ENCODE data around the gene STXBP2. TPM values are rescaled to one million over a fixed set of nuclear protein-coding genes. Genes with fewer than 3 reads are reported as not detected.
"Not testable (repeated sequence)": the region's sequence is repeated elsewhere in the genome, so short reads cannot be mapped to it uniquely, and the experiment has no call there.

The STXBP2 gene
- total RNA-seq, 1 donor = 89.7 TPM

DNA sequence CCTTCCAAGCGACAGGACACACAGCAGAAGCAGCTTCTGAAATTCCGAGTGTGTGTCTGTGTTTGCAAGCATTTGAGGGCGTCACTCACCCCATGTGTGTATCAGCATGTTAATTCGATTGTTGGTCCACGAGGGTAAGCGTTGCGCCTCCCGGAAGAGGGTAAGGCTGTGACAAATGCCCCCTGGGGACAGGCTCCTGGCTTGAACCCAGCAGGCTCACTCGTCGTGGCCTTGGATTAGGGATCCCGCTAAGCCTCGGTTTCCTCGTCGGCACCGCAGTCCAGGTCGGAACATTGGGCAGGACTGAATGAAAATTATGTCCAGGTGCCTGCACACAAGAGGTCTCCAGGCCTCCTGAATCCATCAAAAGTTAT, 606 bp upstream of the STXBP2 start:
- no peaks in the 10 kb centered on the region for H3K27me3 ChIP-seq (ENCODE audit: insufficient read depth, low read length)
- peak overlapping the region; percentile 80 for H3K4me3 ChIP-seq (ENCODE audit: low read length)
- H3K4me1 ChIP-seq (ENCODE audit: insufficient read depth, low read length) = peaks cover 32% of the 10 kb centered on the region
- H3K9me3 ChIP-seq (ENCODE audit: low read depth, low read length) = no peaks in the 10 kb centered on the region

DNA sequence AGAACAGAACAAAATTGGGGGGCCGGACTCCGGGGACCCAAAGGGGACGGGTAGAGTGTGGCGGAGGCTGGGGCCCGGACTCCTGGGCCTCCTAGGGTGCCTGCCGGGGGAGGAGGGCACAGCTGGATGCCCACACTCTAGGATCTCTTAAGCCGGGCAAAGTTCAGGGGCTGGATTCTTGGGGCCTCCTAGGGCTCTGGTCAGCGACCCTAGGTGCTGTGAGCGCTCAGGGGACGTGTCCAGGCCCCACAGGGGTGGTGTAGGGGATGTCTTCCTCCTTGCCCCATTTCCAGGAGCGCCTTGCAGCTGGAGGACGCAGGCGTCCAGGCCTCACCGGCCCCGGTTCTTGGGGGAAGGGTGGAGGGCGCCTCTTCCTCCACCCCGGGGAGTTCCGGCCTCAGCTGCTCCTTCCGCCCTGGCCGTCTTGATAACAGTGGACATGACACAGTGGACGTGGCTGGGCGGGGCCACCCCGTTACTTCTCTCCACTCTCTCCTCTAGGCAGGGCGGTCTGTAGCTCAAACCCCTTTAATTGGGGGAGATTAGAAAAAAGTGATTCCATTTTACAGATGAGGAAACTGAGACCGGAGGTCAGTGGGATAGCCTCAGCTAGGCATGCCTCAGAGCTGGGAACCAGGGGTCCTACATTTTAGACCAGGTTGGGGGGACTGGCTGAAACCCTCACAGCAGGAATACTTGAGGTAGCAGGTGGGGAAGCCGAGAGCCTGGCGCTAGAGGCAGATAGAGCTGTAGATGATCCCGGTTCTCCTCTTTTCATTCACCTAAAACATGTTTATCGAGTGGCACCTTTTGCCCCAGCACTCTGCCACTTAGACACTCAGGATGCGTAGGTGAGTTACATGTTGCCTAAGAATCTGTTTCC, 705 bp downstream of the STXBP2 start:
- H3K4me1 ChIP-seq (ENCODE audit: insufficient read depth, low read length) = peaks cover 32% of the 10 kb centered on the region
- no peaks in the 10 kb centered on the region for H3K27me3 ChIP-seq (ENCODE audit: insufficient read depth, low read length)
- no peaks in the 10 kb centered on the region for H3K9me3 ChIP-seq (ENCODE audit: low read depth, low read length)
- peak overlapping the region; percentile 80 for H3K4me3 ChIP-seq (ENCODE audit: low read length)

DNA sequence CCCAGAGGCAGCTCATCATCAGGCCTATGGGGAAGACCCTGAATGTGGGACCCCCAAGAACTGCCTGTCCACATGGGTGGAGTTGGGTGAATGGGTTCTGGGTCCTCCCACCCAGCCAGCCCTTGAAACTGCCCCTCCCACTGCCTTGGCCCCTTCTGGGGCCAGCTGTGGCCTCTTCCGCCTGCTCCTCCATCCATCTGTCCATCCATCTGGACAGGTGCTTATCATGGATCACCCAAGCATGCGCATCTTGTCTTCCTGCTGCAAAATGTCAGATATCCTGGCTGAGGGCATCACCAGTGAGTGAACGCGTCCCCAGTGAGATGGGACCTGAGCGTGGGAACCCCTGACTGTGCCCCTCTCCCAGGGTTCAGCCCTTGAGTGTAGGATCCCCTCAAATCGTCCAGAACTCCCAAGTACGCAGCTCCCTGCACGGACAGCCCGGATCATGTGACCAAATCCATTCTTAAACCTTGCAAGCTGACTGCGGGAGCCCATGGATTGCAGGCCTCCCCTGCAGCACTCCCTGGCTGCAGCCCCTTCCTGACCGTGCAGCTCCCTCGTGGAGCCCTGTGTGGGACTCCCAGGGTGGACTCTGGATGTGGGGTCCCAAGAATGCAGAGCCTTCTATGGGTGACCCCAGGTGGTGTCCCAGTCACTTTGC, 2.0 kb downstream of the STXBP2 start:
- Histone ChIP-seq H3K4me1 (ENCODE audit: insufficient read depth, low read length) (peaks cover 38% of the 10 kb centered on the region), H3K27me3 (ENCODE audit: insufficient read depth, low read length) (no peaks in the 10 kb centered on the region), H3K9me3 (ENCODE audit: low read depth, low read length) (no peaks in the 10 kb centered on the region), H3K4me3 (ENCODE audit: low read length) (no peak overlapping the region)

DNA sequence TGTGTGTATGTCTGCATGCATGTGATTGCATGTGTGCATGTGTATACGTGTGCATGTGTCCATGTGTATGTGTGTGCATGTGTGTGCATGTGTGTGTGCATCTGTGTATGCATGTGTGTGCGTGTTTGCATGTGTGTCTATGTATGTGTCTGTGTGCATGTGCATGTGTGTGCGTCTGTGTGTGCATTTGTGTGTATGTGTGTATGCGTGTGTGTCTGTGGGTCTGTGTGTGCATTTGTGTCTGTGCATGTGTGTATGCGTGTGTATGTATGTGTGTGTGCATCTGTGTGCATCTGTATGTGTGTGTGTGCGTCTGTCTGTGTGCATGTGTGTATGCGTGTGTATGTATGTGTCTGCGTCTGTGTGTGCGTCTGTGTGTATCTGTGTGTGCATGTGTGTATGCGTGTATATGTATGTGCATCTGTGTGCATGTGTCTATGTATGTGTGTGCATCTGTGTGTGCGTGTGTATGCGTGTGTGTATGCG, 3.0 kb downstream of the STXBP2 start:
- no peak overlapping the region for H3K4me3 ChIP-seq (ENCODE audit: low read length)
- H3K4me1 ChIP-seq (ENCODE audit: insufficient read depth, low read length) = peaks cover 46% of the 10 kb centered on the region
- no peaks in the 10 kb centered on the region for H3K9me3 ChIP-seq (ENCODE audit: low read depth, low read length)
- H3K27me3 ChIP-seq (ENCODE audit: insufficient read depth, low read length) = no peaks in the 10 kb centered on the region

DNA sequence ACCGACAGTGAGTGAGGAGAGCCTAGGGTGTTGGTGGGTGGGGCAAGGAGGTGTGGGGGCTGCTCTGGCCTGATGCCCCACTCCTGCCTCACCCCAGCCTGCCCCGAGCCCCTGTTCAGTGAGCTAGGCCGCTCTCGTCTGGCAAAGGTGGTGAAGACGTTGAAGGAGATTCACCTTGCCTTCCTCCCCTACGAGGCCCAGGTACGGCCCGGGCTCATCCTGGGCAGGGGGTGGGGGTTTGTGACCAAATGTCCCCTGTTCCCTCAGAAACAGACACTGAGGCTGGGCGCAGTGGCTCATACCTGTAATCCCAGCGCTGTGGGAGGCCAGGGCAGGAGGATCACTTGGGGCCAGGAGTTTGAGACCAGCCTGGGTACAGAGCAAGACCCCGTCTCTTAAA, 3.9 kb downstream of the STXBP2 start:
- no peak overlapping the region for H3K4me3 ChIP-seq (ENCODE audit: low read length)
- no peaks in the 10 kb centered on the region for H3K27me3 ChIP-seq (ENCODE audit: insufficient read depth, low read length)
- peaks cover 54% of the 10 kb centered on the region for H3K4me1 ChIP-seq (ENCODE audit: insufficient read depth, low read length)
- H3K9me3 ChIP-seq (ENCODE audit: low read depth, low read length) = no peaks in the 10 kb centered on the region

DNA sequence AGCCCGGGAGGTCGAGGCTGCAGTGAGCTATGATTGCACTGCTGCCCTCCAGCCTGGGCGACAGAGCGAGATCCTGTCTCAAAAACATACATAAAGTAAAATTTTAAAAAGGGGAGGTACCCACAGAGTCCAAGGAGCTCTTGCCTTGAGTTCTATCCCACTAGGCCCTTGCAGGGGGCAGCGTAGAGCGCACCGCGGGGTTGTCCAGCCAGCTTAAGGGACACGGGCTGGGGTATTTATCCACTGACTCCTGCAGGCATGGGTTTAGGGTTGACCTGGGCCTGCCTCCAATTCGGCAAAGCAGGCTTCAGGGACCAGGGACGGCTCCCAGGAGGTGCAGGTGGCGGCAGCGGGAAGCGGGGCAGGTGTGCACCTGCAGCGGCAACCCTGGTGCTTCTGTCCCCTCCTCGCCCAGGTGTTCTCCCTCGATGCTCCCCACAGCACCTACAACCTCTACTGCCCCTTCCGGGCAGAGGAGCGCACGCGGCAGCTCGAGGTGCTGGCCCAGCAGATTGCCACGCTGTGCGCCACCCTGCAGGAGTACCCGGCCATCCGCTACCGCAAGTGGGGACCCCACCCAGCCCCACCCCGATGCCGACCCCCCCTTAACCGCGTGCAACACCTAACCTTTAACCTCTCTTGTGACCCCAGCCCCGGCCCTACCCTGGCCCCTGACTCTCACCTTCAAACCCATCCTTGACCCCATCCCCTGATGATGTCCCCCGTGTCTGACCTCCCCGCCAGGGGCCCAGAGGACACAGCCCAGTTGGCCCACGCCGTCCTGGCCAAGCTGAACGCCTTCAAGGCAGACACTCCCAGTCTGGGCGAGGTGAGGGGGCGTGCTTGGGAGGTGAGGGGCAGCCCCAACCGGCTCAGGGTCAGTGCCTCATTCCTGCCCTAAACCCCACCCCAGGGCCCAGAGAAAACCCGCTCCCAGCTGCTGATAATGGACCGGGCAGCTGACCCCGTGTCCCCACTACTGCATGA, 4.7 kb downstream of the STXBP2 start:
- no peaks in the 10 kb centered on the region for H3K9me3 ChIP-seq (ENCODE audit: low read depth, low read length)
- H3K27me3 ChIP-seq (ENCODE audit: insufficient read depth, low read length) = no peaks in the 10 kb centered on the region
- H3K4me3 ChIP-seq (ENCODE audit: low read length) = no peak overlapping the region
- H3K4me1 ChIP-seq (ENCODE audit: insufficient read depth, low read length) = peaks cover 54% of the 10 kb centered on the region

DNA sequence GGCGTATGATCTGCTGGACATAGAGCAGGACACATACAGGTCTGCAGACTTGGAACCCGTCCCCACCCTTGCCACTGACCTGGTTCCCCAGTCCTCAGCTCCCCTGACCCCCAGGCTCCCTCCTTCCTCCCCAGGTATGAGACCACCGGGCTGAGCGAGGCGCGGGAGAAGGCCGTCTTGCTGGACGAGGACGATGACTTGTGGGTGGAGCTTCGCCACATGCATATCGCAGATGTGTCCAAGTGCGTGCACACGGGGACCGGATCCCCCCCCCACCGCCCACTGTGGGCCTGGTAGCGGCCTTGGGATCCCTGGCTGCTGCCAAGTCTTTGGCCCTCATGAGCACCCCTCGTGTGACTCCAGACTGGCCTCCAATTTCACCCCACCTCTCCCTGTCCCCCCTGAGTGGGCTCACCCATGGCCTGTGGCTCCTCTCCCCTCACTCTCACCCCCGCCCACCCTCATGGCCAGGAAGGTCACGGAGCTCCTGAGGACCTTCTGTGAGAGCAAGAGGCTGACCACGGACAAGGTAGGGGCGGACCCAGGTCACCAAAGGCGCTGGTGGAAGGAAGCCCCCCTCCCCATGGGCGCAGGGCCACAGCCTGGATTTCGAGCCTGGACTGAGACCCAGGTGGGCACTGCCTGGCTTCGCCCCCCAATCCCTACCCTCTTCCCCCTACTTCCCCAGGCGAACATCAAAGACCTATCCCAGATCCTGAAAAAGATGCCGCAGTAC, 5.6 kb downstream of the STXBP2 start:
- H3K27me3 ChIP-seq (ENCODE audit: insufficient read depth, low read length) = no peaks in the 10 kb centered on the region
- no peak overlapping the region for H3K4me3 ChIP-seq (ENCODE audit: low read length)
- H3K9me3 ChIP-seq (ENCODE audit: low read depth, low read length) = no peaks in the 10 kb centered on the region
- peaks cover 54% of the 10 kb centered on the region for H3K4me1 ChIP-seq (ENCODE audit: insufficient read depth, low read length)

DNA sequence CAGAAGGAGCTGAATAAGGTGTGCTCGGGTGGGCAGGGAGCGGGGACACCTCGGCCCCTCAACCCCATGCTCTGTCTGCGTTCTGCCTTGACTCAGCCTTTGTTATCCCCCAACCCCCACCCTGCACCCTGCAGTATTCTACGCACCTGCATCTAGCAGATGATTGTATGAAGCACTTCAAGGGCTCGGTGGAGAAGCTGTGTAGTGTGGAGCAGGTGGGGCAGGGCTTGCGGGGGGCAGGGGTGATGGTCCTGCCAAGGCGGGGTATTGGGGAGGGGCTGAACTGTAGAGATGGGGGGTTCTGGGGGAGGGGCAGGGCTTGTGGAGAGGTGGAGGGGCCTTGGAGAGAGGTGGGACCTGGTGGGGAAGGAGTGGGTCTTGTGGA, 6.1 kb downstream of the STXBP2 start:
- peaks cover 49% of the 10 kb centered on the region for H3K4me1 ChIP-seq (ENCODE audit: insufficient read depth, low read length)
- no peak overlapping the region for H3K4me3 ChIP-seq (ENCODE audit: low read length)
- no peaks in the 10 kb centered on the region for H3K9me3 ChIP-seq (ENCODE audit: low read depth, low read length)
- no peaks in the 10 kb centered on the region for H3K27me3 ChIP-seq (ENCODE audit: insufficient read depth, low read length)

DNA sequence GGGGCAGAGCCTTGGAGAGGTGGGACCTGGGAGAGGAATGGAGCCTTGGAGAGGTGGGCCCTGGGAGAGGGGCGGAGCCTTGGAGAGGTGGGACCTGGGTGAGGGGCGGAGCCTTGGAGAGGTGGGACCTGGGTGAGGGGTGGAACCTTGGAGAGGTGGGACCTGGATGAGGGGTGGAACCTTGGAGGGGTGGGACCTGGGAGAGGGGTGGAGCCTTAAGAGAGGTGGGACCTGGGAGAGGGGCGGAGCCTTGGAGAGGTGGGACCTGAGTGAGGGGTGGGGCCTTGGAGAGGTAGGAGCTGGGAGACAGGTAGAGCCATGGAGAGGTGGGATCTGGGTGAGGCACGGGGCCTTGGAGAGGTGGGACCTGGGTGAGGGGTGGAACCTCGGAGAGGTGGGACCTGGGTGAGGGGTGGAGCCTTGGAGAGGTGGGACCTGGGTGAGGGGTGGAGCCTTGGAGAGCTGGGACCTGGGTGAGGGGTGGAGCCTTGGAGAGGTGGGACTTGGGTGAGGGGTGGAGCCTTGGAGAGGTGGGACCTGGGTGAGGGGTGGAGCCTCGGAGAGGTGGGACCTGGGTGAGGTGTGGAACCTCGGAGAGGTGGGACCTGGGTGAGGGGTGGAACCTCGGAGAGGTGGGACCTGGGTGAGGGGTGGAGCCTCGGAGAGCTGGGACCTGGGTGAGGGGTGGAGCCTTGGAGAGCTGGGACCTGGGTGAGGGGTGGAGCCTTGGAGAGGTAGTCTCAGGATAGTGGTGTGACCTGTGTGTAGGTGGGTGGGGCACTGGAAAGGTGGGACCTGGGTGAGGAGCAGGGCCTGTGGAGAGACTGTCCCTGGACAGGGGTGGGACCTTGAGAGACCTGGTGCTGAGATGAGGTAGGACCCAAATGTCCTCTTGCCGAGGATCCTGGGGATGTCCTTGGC, 7.0 kb downstream of the STXBP2 start:
- peaks cover 40% of the 10 kb centered on the region for H3K4me1 ChIP-seq (ENCODE audit: insufficient read depth, low read length)
- not testable (repeated sequence) for H3K4me3 ChIP-seq (ENCODE audit: low read length); H3K27me3 ChIP-seq (ENCODE audit: insufficient read depth, low read length); H3K9me3 ChIP-seq (ENCODE audit: low read depth, low read length)

DNA sequence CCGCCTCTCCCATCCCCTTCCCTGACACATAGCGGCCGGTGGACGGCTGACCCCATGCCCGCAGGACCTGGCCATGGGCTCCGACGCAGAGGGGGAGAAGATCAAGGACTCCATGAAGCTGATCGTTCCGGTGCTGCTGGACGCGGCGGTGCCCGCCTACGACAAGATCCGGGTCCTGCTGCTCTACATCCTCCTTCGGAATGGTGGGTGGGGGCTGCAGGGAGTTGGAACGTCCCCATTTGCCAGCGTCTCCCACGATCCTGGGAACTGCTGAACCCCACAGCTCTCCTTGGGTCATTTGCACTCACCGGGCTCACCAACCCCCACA, 7.6 kb downstream of the STXBP2 start:
- Histone ChIP-seq H3K9me3 (ENCODE audit: low read depth, low read length) (no peaks in the 10 kb centered on the region), H3K27me3 (ENCODE audit: insufficient read depth, low read length) (no peaks in the 10 kb centered on the region), H3K4me1 (ENCODE audit: insufficient read depth, low read length) (peaks cover 35% of the 10 kb centered on the region), H3K4me3 (ENCODE audit: low read length) (no peak overlapping the region)

DNA sequence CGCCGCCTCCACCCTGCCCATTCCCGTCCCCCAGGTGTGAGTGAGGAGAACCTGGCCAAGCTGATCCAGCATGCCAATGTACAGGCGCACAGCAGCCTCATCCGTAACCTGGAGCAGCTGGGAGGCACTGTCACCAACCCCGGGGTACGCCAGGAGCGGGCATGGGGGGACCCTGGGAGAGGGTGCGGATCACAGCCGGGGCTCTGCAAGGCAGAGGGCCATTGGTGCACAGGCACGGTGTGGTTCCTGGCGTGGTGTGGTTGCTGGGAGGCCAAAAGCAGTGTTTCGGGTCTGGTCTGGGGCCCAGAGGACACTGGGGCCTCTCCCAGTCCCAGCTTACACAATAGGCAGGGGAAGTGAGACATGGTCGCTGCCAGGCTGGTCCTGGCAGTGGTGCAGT, 8.3 kb downstream of the STXBP2 start:
- Histone ChIP-seq H3K27me3 (ENCODE audit: insufficient read depth, low read length) (no peaks in the 10 kb centered on the region), H3K4me3 (ENCODE audit: low read length) (no peak overlapping the region), H3K9me3 (ENCODE audit: low read depth, low read length) (no peaks in the 10 kb centered on the region), H3K4me1 (ENCODE audit: insufficient read depth, low read length) (peaks cover 35% of the 10 kb centered on the region)

DNA sequence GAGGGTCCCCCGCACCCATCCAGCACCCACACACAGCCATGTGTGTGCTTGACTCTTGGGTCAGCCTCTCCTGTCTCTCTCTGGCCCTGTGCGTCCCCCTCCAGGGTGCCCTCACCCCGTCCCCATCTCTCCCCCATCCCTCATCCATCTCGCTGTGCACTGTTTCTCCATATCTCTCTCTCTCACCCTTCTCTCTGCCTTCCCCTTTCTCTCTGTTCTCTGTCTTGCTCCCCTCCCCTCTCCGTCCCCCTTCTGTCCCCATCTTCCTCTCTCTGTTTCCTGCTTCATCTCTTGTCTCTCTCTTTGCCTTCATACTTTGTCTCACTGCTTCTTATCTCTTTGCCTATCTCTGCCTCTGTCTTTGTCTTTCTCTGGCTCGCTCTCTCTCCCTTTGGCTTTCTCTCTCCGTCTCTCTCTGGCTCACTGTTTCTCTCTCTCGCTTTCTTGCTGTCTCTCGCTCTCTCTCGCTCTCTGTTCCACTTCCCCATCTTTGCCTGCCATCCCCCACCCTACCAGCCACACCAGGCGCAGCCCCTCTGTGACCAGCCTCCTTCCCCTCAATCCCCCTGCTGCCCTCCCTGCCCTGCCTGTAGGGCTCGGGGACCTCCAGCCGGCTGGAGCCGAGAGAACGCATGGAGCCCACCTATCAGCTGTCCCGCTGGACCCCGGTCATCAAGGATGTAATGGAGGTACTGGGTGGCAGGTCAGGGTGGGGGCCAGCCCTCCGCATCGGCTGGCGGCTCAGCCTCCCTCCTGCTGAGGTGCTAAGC, 8.9 kb downstream of the STXBP2 start:
- Histone ChIP-seq H3K4me1 (ENCODE audit: insufficient read depth, low read length) (peaks cover 35% of the 10 kb centered on the region), H3K27me3 (ENCODE audit: insufficient read depth, low read length) (no peaks in the 10 kb centered on the region), H3K4me3 (ENCODE audit: low read length) (peak overlapping the region; percentile 0), H3K9me3 (ENCODE audit: low read depth, low read length) (no peaks in the 10 kb centered on the region)

DNA sequence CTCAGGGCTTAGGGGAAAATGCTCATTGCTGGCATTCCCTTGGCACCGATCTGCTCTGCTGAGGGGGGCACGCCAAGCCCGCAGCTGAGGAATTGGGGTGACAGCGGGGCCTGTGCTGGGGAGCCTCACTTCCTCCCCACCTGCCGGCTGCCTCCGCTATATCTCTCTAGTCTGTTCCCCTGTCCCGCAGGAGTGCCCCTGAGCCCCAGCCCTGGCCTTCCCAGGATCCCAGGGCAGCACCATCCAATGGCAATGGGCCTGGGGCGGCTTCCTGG, 9.5 kb downstream of the STXBP2 start:
- Histone ChIP-seq H3K4me3 (ENCODE audit: low read length) (no peak overlapping the region), H3K4me1 (ENCODE audit: insufficient read depth, low read length) (peaks cover 35% of the 10 kb centered on the region)

More for the DNA sequence above, 9.5 kb downstream of the STXBP2 start:
- no peaks in the 10 kb centered on the region for H3K9me3 ChIP-seq (ENCODE audit: low read depth, low read length)
- no peaks in the 10 kb centered on the region for H3K27me3 ChIP-seq (ENCODE audit: insufficient read depth, low read length)
